RWPE2 (cell line): ENCODE results near the gene SLCO4A1.

Source experiments
- ATAC-seq: fragments of 200-7000 bp; cut with Tn5 transposase; 3 replicates; pipeline ENCODE4 v1.9.1; 2021; ENCODE audit warnings: low read depth
- DNase-seq: peaks from one replicate; pipeline ENCODE4 v3.0.0-alpha.2; 2020; ENCODE audit warnings: low spot score
- H3K27ac ChIP-seq: fragments of 450-650 bp; 2 replicates; pipeline ENCODE4 v1.5.1; 2017; ENCODE audit warnings: mild to moderate bottlenecking; ENCODE audit not compliant: poor library complexity, severe bottlenecking
- H3K27me3 ChIP-seq: fragments of 250-450 bp; sonication (Bioruptor Pico); 2 replicates; pipeline ENCODE4 v1.5.1; 2021; ENCODE audit warnings: mild to moderate bottlenecking, moderate library complexity; ENCODE audit not compliant: insufficient read depth, poor library complexity, severe bottlenecking
- H3K36me3 ChIP-seq: fragments of 250-450 bp; sonication (Bioruptor Pico); 2 replicates; pipeline ENCODE4 v1.5.1; 2020; ENCODE audit warnings: low read depth, mild to moderate bottlenecking, moderate library complexity
- H3K4me1 ChIP-seq: fragments of 250-450 bp; sonication (Bioruptor Pico); 2 replicates; pipeline ENCODE4 v1.5.1; 2021; ENCODE audit warnings: mild to moderate bottlenecking, moderate library complexity; ENCODE audit not compliant: insufficient read depth, poor library complexity, severe bottlenecking
- H3K4me3 ChIP-seq: fragments of 250-450 bp; sonication (Bioruptor Pico); 2 replicates; pipeline ENCODE4 v1.5.1; 2021; ENCODE audit warnings: mild to moderate bottlenecking, moderate library complexity; ENCODE audit not compliant: severe bottlenecking
- H3K9me3 ChIP-seq: fragments of 250-450 bp; sonication (Bioruptor Pico); 2 replicates; pipeline ENCODE4 v1.5.1; 2021; ENCODE audit warnings: mild to moderate bottlenecking, moderate library complexity; ENCODE audit not compliant: severe bottlenecking
- CTCF ChIP-seq: fragments of 450-650 bp; IDR thresholded peaks from one replicate; pipeline ENCODE4 v1.5.1; 2017; ENCODE audit warnings: mild to moderate bottlenecking, moderate library complexity; ENCODE audit not compliant: poor library complexity, severe bottlenecking

Gene SLCO4A1

GRCh38 chr20:62644802-62645496 lies 2.6 kb downstream of the SLCO4A1 start:
- TF ChIP-seq CTCF, result no peak
- ATAC-seq, result no peak
- H3K4me1 ChIP-seq, result no peaks in the 10 kb centered on the region
- no peak overlapping the region for H3K27ac ChIP-seq
- H3K36me3 ChIP-seq, result no peaks in the 10 kb centered on the region
- no peak overlapping the region for H3K4me3 ChIP-seq
- H3K27me3 ChIP-seq, result no peaks in the 10 kb centered on the region
- no peak for DNase-seq
- H3K9me3 ChIP-seq, result no peaks in the 10 kb centered on the region

GRCh38 chr20:62645613-62646012 lies 3.3 kb downstream of the SLCO4A1 start:
- no peak for DNase-seq
- H3K27ac ChIP-seq, result no peak overlapping the region
- H3K4me1 ChIP-seq, result no peaks in the 10 kb centered on the region
- no peaks in the 10 kb centered on the region for H3K27me3 ChIP-seq
- no peaks in the 10 kb centered on the region for H3K36me3 ChIP-seq
- no peak for ATAC-seq
- no peak for TF ChIP-seq CTCF
- H3K4me3 ChIP-seq, result no peak overlapping the region
- H3K9me3 ChIP-seq, result no peaks in the 10 kb centered on the region

DNA sequence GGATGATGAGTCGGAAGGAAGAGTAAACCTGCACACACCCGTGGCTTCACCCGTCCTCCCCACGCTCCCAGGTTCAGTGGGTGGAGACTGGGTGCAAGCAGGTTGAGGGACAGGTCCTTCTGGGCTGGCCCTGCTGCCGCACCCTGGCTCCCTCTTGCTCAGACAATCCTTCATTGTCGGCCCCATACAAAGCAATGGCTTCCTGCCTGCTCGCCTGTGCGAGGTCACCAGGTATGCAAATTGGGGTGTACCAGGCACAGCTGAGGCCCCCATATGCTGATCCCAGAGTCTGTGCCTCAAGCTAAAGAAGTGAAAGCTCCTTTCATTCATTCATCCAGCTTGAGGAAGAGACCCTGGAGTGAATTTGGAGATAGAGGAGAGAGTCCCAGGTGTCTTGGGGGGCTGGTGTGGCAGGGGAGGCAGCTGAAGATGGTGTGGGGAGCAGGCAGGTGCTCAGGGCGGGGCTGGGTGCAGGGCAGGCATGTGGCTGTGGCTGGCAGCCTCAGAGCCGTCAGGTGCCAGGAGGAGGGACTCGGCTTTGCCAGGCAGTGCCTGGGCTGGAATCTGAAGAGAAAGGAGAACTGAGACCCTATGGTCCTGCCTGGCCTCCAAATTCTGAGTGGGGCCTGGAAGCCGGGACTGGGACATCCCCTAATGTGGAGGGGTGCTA lies 4.7 kb downstream of the SLCO4A1 start:
- no peak for DNase-seq
- H3K27me3 ChIP-seq, result no peaks in the 10 kb centered on the region
- no peak overlapping the region for H3K27ac ChIP-seq

DNA sequence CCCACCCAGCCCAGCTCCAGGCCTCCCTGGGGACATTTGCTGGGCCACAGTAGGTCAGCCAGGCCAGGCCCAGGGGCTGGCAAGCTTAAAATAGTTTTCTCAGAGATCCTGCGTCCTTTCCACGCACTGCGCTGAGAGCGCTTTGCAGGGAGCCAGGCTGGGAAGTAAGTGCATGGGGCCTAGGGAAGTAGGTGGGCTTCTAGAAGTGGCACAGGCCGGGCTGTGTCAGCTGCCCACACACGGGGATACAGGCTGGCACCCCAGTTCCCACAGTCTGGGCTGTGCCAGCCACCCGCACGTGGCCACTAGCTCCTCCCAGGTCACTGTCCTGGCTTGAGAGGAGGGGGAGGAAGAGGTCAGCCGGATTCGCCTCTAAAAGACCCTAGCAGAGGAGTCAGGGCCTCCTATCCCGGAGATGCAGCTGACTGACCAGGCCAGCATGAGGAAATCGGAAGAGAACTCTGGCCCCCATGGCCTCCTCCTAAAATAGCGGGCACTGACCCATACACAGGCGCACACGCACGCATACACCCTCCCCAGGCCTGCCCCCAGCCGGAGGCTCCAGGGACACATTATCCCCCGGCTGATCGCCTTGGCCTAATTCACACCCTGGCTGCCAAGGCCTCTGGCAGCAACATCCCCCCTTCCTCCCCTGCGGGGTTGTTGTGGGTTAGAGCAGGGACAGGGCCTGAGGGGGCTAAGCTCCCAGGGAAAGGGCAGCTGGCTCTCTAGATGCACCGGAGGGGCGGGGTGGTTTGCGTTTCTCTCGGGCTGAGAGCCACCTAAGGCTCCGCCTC lies 5.4 kb downstream of the SLCO4A1 start:
- no peak overlapping the region for H3K27ac ChIP-seq
- 0 out of 2 replicates have a peak, but pooled peaks cover 6% of the 10 kb centered on the region for H3K36me3 ChIP-seq
- no peaks in the 10 kb centered on the region for H3K9me3 ChIP-seq
- TF ChIP-seq CTCF, result no peak
- H3K4me3 ChIP-seq, result no peak overlapping the region
- H3K4me1 ChIP-seq, result peaks cover 15% of the 10 kb centered on the region
- DNase-seq (no peak), ATAC-seq (no peak)
- H3K27me3 ChIP-seq, result no peaks in the 10 kb centered on the region

More for the DNA sequence above, 4.7 kb downstream of the SLCO4A1 start:
- ATAC-seq, result no peak
- 0 out of 2 replicates have a peak, but pooled peaks cover 6% of the 10 kb centered on the region for H3K36me3 ChIP-seq
- no peak for TF ChIP-seq CTCF
- peaks cover 8% of the 10 kb centered on the region for H3K4me1 ChIP-seq
- H3K9me3 ChIP-seq, result no peaks in the 10 kb centered on the region
- H3K4me3 ChIP-seq, result no peak overlapping the region
